ENCODE results near the gene BANF1.

- TF ChIP-seq CTCF (IDR thresholded peaks at IDR 0.05): no peak
- no peak for TF ChIP-seq EZH2 (IDR thresholded peaks at IDR 0.05; ENCODE audit: borderline replicate concordance, insufficient read depth, low read depth, low read length, poor library complexity, severe bottlenecking)
Measured at GRCh38 chr11:66039765-66040164, 37.5 kb downstream of the BANF1 start.
